ENCODE data around the gene MCTP1. TPM values are rescaled to one million over a fixed set of nuclear protein-coding genes. Genes with fewer than 3 reads are reported as not detected.

Gene MCTP1
- total RNA-seq, 1 experiment from 2014 or later, result 0.44 TPM

DNA sequence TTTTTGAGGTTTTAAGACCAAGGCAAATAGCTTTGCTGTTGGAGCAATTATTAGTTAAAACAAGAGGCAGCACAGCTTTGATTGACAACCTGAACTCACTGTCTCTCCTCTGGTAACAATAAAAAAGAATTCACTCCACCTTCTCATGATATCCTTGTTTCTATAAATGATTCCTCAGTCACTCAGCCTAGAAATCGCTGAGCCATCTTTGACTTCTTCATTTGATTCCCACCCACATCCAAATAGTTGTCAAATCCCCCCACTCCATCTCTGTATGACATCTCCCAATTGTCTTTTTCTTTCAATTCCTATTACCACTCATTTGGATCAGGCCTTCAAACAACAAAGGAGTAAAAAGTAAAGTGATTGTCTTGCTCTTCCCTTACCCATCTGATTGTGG lies 266.4 kb downstream of the MCTP1 start (continued):
- TF ChIP-seq, protein P1, sequence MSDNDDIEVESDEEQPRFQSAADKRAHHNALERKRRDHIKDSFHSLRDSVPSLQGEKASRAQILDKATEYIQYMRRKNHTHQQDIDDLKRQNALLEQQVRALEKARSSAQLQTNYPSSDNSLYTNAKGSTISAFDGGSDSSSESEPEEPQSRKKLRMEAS (IDR thresholded peaks at IDR 0.05), result no peak

DNA sequence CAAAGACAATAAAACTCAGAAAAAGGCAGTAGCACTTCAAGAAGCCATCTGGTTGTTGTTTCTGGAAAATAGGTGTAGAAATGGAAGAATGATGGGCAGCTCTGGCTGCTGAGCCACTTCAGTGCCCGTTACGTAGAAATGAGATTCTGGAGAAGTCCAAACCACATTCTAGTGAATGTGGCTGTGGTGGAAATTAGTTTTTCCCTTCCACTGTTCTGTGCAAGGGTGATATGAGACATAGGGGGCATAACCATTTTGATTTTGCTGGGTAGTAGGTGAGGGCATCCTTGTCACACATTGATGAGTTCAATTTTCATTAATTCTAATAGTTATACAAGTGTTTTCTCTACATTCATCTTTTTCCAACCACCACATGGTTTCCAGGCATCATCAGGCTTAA lies 275.1 kb downstream of the MCTP1 start:
- Histone ChIP-seq H3K4me3 (replicated peaks in 1 of 2; ENCODE audit: low read depth in 1 of 2, low read length in 2 of 2) (no peak overlapping the region), H3K36me3 (ENCODE audit: control insufficient read depth in 1 of 2, insufficient read depth in 2 of 2, low read length in 2 of 2) (no peaks in the 10 kb centered on the region), H3K27ac (ENCODE audit: low read depth, low read length) (no peak overlapping the region), H3K27me3 (ENCODE audit: insufficient read depth, low read length) (no peaks in the 10 kb centered on the region), H3K9me2 (ENCODE audit: insufficient read depth) (no peaks in the 10 kb centered on the region), H3K9ac (ENCODE audit: low read length) (no peak overlapping the region), H3K4me1 (ENCODE audit: control insufficient read depth in 1 of 2, insufficient read depth in 2 of 2, low read length in 2 of 2) (no peaks in the 10 kb centered on the region), H3K9me3 (ENCODE audit: control insufficient read depth in 1 of 2, insufficient read depth in 1 of 2, low read depth in 1 of 2, low read length in 2 of 2) (no peaks in the 10 kb centered on the region), H4K20me1 (ENCODE audit: insufficient read depth) (no peaks in the 10 kb centered on the region), H2AFZ (ENCODE audit: low read depth, low read length, poor library complexity, severe bottlenecking) (no peak overlapping the region), H3K79me2 (ENCODE audit: insufficient read depth, low read length) (no peaks in the 10 kb centered on the region), H3K4me2 (ENCODE audit: low read length) (no peak overlapping the region)
- CTCF ChIA-PET, result no interaction called here
- no peak for DNase-seq (ENCODE audit: low read depth, low spot score)
- intact Hi-C loops (cut with micrococcal nuclease), result no loop called here
- POLR2A ChIA-PET, result no interaction called here
- BruUV-seq (replicated peaks), result no TSS peak
- RAD21 ChIA-PET (ENCODE audit: low non-redundant PET in 1 of 2, low total read pairs in 2 of 2, uncharacterized antibody in 2 of 2, unreplicated experiment in 2 of 2), result no interaction called here
- TF ChIP-seq SRF (IDR thresholded peaks at IDR 0.05; ENCODE audit: low read depth), result no peak
- no peak for TF ChIP-seq CBX3 (IDR thresholded peaks at IDR 0.05; ENCODE audit: low read depth)
- TF ChIP-seq EZH2 (IDR thresholded peaks at IDR 0.05), result no peak
- TF ChIP-seq, protein P1 (IDR thresholded peaks at IDR 0.05), result no peak
- no peak for TF ChIP-seq RAD21 (IDR thresholded peaks at IDR 0.05; ENCODE audit: low read depth)
- no peak for TF ChIP-seq ZFX (IDR thresholded peaks at IDR 0.05)
- TF ChIP-seq POLR2A (IDR thresholded peaks at IDR 0.05; ENCODE audit: borderline replicate concordance, extremely low read depth, insufficient read depth, insufficient read length), result no peak
- ATAC-seq, result no peak

DNA sequence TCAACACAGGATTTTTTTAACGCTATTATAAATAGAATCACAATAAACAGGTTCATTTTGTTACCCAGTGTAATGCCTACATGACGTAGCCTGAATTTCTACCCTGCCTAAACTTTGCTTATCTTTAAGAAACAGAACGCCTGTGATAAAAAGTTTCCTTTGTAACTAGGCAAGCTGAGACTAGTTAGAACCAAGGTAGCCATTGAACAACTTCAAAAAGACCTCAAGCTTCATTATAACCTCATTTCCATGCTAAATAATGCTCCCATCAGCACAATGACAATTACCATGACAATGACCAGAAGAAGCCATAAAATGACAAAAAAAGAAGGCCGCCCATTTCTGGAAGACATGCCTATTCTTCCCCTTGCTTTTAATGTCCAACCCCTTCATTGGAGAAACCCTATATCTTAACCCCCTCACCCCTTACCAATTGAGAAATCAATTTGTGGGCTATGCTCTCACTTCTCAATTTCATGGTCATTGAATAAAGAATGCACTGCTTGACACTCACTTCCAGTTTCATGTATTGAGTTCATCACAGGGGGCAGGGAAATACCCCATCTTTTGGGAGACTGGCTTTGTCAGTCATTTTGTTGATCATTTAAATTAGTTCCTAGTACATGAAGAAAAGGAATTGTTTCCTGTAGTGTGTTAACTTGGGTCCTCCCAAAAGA lies 276.8 kb downstream of the MCTP1 start:
- Histone ChIP-seq H3K27ac (ENCODE audit: low read depth, low read length) (no peak overlapping the region), H4K20me1 (ENCODE audit: insufficient read depth) (no peaks in the 10 kb centered on the region), H3K4me3 (replicated peaks in 1 of 2; ENCODE audit: low read depth in 1 of 2, low read length in 2 of 2) (no peak overlapping the region), H3K27me3 (ENCODE audit: insufficient read depth, low read length) (no peaks in the 10 kb centered on the region), H2AFZ (ENCODE audit: low read depth, low read length, poor library complexity, severe bottlenecking) (no peak overlapping the region), H3K4me2 (ENCODE audit: low read length) (no peak overlapping the region), H3K9me3 (ENCODE audit: control insufficient read depth in 1 of 2, insufficient read depth in 1 of 2, low read depth in 1 of 2, low read length in 2 of 2) (no peaks in the 10 kb centered on the region), H3K79me2 (ENCODE audit: insufficient read depth, low read length) (no peaks in the 10 kb centered on the region), H3K9me2 (ENCODE audit: insufficient read depth) (no peaks in the 10 kb centered on the region), H3K9ac (ENCODE audit: low read length) (no peak overlapping the region), H3K4me1 (ENCODE audit: control insufficient read depth in 1 of 2, insufficient read depth in 2 of 2, low read length in 2 of 2) (no peaks in the 10 kb centered on the region), H3K36me3 (ENCODE audit: control insufficient read depth in 1 of 2, insufficient read depth in 2 of 2, low read length in 2 of 2) (no peaks in the 10 kb centered on the region)
- intact Hi-C loops (cut with micrococcal nuclease), result no loop called here
- ChIA-PET POLR2A (no interaction called here), RAD21 (ENCODE audit: low non-redundant PET in 1 of 2, low total read pairs in 2 of 2, uncharacterized antibody in 2 of 2, unreplicated experiment in 2 of 2) (no interaction called here), CTCF (no interaction called here)
- ATAC-seq (no peak), DNase-seq (ENCODE audit: low read depth, low spot score) (no peak)
- BruUV-seq (replicated peaks), result no TSS peak
- TF ChIP-seq, protein P2, sequence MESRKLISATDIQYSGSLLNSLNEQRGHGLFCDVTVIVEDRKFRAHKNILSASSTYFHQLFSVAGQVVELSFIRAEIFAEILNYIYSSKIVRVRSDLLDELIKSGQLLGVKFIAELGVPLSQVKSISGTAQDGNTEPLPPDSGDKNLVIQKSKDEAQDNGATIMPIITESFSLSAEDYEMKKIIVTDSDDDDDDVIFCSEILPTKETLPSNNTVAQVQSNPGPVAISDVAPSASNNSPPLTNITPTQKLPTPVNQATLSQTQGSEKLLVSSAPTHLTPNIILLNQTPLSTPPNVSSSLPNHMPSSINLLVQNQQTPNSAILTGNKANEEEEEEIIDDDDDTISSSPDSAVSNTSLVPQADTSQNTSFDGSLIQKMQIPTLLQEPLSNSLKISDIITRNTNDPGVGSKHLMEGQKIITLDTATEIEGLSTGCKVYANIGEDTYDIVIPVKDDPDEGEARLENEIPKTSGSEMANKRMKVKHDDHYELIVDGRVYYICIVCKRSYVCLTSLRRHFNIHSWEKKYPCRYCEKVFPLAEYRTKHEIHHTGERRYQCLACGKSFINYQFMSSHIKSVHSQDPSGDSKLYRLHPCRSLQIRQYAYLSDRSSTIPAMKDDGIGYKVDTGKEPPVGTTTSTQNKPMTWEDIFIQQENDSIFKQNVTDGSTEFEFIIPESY (IDR thresholded peaks at IDR 0.05; ENCODE audit: extremely low read depth, insufficient replicate concordance, low read length), result no peak
- no peak for TF ChIP-seq ELF1 (IDR thresholded peaks at IDR 0.05; ENCODE audit: borderline replicate concordance, low read depth)
- no peak for TF ChIP-seq SIN3A (IDR thresholded peaks at IDR 0.05; ENCODE audit: low read depth)
- no peak for TF ChIP-seq SRF (IDR thresholded peaks at IDR 0.05; ENCODE audit: low read depth)
- TF ChIP-seq, protein P3, sequence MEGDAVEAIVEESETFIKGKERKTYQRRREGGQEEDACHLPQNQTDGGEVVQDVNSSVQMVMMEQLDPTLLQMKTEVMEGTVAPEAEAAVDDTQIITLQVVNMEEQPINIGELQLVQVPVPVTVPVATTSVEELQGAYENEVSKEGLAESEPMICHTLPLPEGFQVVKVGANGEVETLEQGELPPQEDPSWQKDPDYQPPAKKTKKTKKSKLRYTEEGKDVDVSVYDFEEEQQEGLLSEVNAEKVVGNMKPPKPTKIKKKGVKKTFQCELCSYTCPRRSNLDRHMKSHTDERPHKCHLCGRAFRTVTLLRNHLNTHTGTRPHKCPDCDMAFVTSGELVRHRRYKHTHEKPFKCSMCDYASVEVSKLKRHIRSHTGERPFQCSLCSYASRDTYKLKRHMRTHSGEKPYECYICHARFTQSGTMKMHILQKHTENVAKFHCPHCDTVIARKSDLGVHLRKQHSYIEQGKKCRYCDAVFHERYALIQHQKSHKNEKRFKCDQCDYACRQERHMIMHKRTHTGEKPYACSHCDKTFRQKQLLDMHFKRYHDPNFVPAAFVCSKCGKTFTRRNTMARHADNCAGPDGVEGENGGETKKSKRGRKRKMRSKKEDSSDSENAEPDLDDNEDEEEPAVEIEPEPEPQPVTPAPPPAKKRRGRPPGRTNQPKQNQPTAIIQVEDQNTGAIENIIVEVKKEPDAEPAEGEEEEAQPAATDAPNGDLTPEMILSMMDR (IDR thresholded peaks at IDR 0.05 in 2 of 3, conservative IDR thresholded peaks at IDR 0.05 in 1 of 3; ENCODE audit: borderline replicate concordance in 1 of 3, insufficient read depth in 1 of 3, low read depth in 2 of 3, low read length in 2 of 3), result no peak
- TF ChIP-seq ZFX (IDR thresholded peaks at IDR 0.05), result no peak
- TF ChIP-seq CEBPB (IDR thresholded peaks at IDR 0.05; ENCODE audit: low read depth), result no peak
- no peak for TF ChIP-seq POLR2AphosphoS5 (IDR thresholded peaks at IDR 0.05; ENCODE audit: low read depth, low read length)
- no peak for TF ChIP-seq SP1 (IDR thresholded peaks at IDR 0.05; ENCODE audit: low read depth)
- TF ChIP-seq CBX3 (IDR thresholded peaks at IDR 0.05; ENCODE audit: low read depth), result no peak
- no peak for TF ChIP-seq RAD21 (IDR thresholded peaks at IDR 0.05; ENCODE audit: low read depth)
- TF ChIP-seq, protein P4, sequence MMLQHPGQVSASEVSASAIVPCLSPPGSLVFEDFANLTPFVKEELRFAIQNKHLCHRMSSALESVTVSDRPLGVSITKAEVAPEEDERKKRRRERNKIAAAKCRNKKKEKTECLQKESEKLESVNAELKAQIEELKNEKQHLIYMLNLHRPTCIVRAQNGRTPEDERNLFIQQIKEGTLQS (IDR thresholded peaks at IDR 0.05), result no peak

Measured in HCT116 (cell line).